Activated CD4-positive, alpha-beta T cell treated with anti-CD3 and anti-CD28 coated beads, Interleukin-2, amount 10 ng/mL, durations not matched to agents 7 days and 5 days (primary cell): ENCODE results near the gene FUZ. TPM values are rescaled to one million over a fixed set of nuclear protein-coding genes. Genes with fewer than 3 reads are reported as not detected.
A peak's percentile ranks its signal among the peaks of the same experiment; 100 is the strongest.

Source experiments
- CTCF ChIA-PET: fragments of 350-600 bp; sonication (Branson Sonifier 250); formaldehyde crosslinking; loops from one replicate; lab custom pipeline; 2021; ENCODE audit warnings: antibody characterized with exemption; lab: Charles Lee
- POLR2A ChIA-PET: fragments of 350-600 bp; sonication (Branson Sonifier 250); formaldehyde crosslinking; loops from one replicate; lab custom pipeline; 2021; ENCODE audit warnings: antibody characterized with exemption; lab: Charles Lee
- DNase-seq: peaks from one replicate; pipeline ENCODE4 v3.0.0-alpha.2; 2020
- H3K27ac Mint-ChIP-seq: one replicate; pipeline ENCODE4 v1.8.0; 2021; ENCODE audit warnings: mild to moderate bottlenecking, moderate library complexity, mixed read lengths
- H3K27me3 Mint-ChIP-seq: one replicate; pipeline ENCODE4 v1.8.0; 2021; ENCODE audit warnings: mixed read lengths
- H3K36me3 Mint-ChIP-seq: one replicate; pipeline ENCODE4 v1.8.0; 2021; ENCODE audit warnings: low read depth, mixed read lengths
- H3K4me1 Mint-ChIP-seq: one replicate; pipeline ENCODE4 v1.8.0; 2021; ENCODE audit warnings: mixed read lengths
- H3K4me3 Mint-ChIP-seq: one replicate; pipeline ENCODE4 v1.8.0; 2021; ENCODE audit warnings: mild to moderate bottlenecking, moderate library complexity, mixed read lengths
- H3K9me3 Mint-ChIP-seq: one replicate; pipeline ENCODE4 v1.8.0; 2021; ENCODE audit warnings: mixed read lengths
- total RNA-seq, 2 experiments: library from RNA; stranded (reverse); gene quantifications; one replicate each; pipeline ENCODE4 v1.2.3, GENCODE V29; 2021

Gene FUZ
- total RNA-seq, 2 experiments from 2014 or later: 13.3 to 13.9 TPM

- ChIA-PET CTCF (interaction anchor here (1.2 kb wide), 1 partner anchor 9 kb away, joined by 4 read pairs; no protein-coding TSS in a partner anchor), POLR2A (no interaction called here)
- DNase-seq: no peak
- peaks cover 15% of the 10 kb centered on the region for H3K36me3 Mint-ChIP-seq
- H3K27ac Mint-ChIP-seq: peak overlapping the region; percentile 76
- H3K4me3 Mint-ChIP-seq: no peak overlapping the region
- no peaks in the 10 kb centered on the region for H3K27me3 Mint-ChIP-seq
- peaks cover 36% of the 10 kb centered on the region for H3K4me1 Mint-ChIP-seq
- H3K9me3 Mint-ChIP-seq: no peaks in the 10 kb centered on the region
Measured at GRCh38 chr19:49807058-49807903, 5.8 kb downstream of the FUZ start.

- H3K4me1 Mint-ChIP-seq: peaks cover 32% of the 10 kb centered on the region
- peaks cover 17% of the 10 kb centered on the region for H3K36me3 Mint-ChIP-seq
- H3K4me3 Mint-ChIP-seq: no peak overlapping the region
- no peaks in the 10 kb centered on the region for H3K9me3 Mint-ChIP-seq
- no peak for DNase-seq
- no peaks in the 10 kb centered on the region for H3K27me3 Mint-ChIP-seq
- CTCF ChIA-PET: interaction anchor here (1.2 kb wide), 1 partner anchor 8 kb away, joined by 4 read pairs; no protein-coding TSS in a partner anchor
- H3K27ac Mint-ChIP-seq: peak overlapping the region; percentile 50
- POLR2A ChIA-PET: no interaction called here
Measured at GRCh38 chr19:49806620-49806959, 6.5 kb downstream of the FUZ start.

- DNase-seq: no peak
Measured at GRCh38 chr19:49805822-49806619, 7.1 kb downstream of the FUZ start.

GRCh38 chr19:49803529-49803856 is 9.6 kb downstream of the FUZ start:
- CTCF ChIA-PET: no interaction called here
- no peak overlapping the region for H3K27ac Mint-ChIP-seq

More at GRCh38 chr19:49805822-49806619, 7.1 kb downstream of the FUZ start:
- Mint-ChIP-seq H3K36me3 (peaks cover 17% of the 10 kb centered on the region), H3K4me3 (no peak overlapping the region), H3K27me3 (no peaks in the 10 kb centered on the region), H3K27ac (peak overlapping the region; percentile 50), H3K4me1 (peaks cover 30% of the 10 kb centered on the region), H3K9me3 (no peaks in the 10 kb centered on the region)
- CTCF ChIA-PET: no interaction called here
- POLR2A ChIA-PET: no interaction called here

GRCh38 chr19:49802836-49803528 is 10.1 kb downstream of the FUZ start:
- peaks cover 26% of the 10 kb centered on the region for H3K36me3 Mint-ChIP-seq
- no peak for DNase-seq
- H3K4me1 Mint-ChIP-seq: peaks cover 10% of the 10 kb centered on the region
- no peak overlapping the region for H3K27ac Mint-ChIP-seq
- ChIA-PET CTCF (no interaction called here), POLR2A (no interaction called here)
- H3K27me3 Mint-ChIP-seq: no peaks in the 10 kb centered on the region
- no peaks in the 10 kb centered on the region for H3K9me3 Mint-ChIP-seq
- H3K4me3 Mint-ChIP-seq: no peak overlapping the region

More at GRCh38 chr19:49803529-49803856, 9.6 kb downstream of the FUZ start:
- Mint-ChIP-seq H3K4me1 (peaks cover 14% of the 10 kb centered on the region), H3K36me3 (peaks cover 26% of the 10 kb centered on the region), H3K4me3 (no peak overlapping the region), H3K27me3 (no peaks in the 10 kb centered on the region), H3K9me3 (no peaks in the 10 kb centered on the region)
- POLR2A ChIA-PET: no interaction called here
- no peak for DNase-seq

GRCh38 chr19:49801966-49802661 is 11.0 kb downstream of the FUZ start:
- ChIA-PET CTCF (no interaction called here), POLR2A (no interaction called here)
- Mint-ChIP-seq H3K9me3 (no peaks in the 10 kb centered on the region), H3K4me1 (peaks cover 3% of the 10 kb centered on the region), H3K27ac (no peak overlapping the region), H3K27me3 (no peaks in the 10 kb centered on the region), H3K4me3 (no peak overlapping the region), H3K36me3 (peaks cover 28% of the 10 kb centered on the region)
- DNase-seq: no peak

GRCh38 chr19:49801401-49801888 is 11.6 kb downstream of the FUZ start:
- no peak overlapping the region for H3K27ac Mint-ChIP-seq

GRCh38 chr19:49800771-49801170 is 12.3 kb downstream of the FUZ start:
- Mint-ChIP-seq H3K4me1 (no peaks in the 10 kb centered on the region), H3K9me3 (no peaks in the 10 kb centered on the region), H3K27ac (no peak overlapping the region), H3K36me3 (peaks cover 32% of the 10 kb centered on the region), H3K4me3 (no peak overlapping the region), H3K27me3 (no peaks in the 10 kb centered on the region)
- CTCF ChIA-PET: interaction anchor here (1.0 kb wide), 1 partner anchor 12 kb away, joined by 3 read pairs; the partner anchor contains the start of gene FUZ
- DNase-seq: no peak
- POLR2A ChIA-PET: no interaction called here

More at GRCh38 chr19:49801401-49801888, 11.6 kb downstream of the FUZ start:
- H3K36me3 Mint-ChIP-seq: peaks cover 31% of the 10 kb centered on the region
- no peak overlapping the region for H3K4me3 Mint-ChIP-seq
- DNase-seq: no peak
- H3K4me1 Mint-ChIP-seq: peaks cover 3% of the 10 kb centered on the region
- ChIA-PET CTCF (interaction anchor here (1.0 kb wide), 1 partner anchor 12 kb away, joined by 3 read pairs; the partner anchor contains the start of gene FUZ), POLR2A (no interaction called here)
- no peaks in the 10 kb centered on the region for H3K27me3 Mint-ChIP-seq
- H3K9me3 Mint-ChIP-seq: no peaks in the 10 kb centered on the region

GRCh38 chr19:49799798-49800376 is 13.2 kb downstream of the FUZ start:
- Mint-ChIP-seq H3K27me3 (no peaks in the 10 kb centered on the region), H3K4me1 (no peaks in the 10 kb centered on the region), H3K27ac (no peak overlapping the region), H3K36me3 (peaks cover 35% of the 10 kb centered on the region), H3K4me3 (no peak overlapping the region), H3K9me3 (no peaks in the 10 kb centered on the region)
- POLR2A ChIA-PET: no interaction called here
- DNase-seq: no peak
- CTCF ChIA-PET: no interaction called here

GRCh38 chr19:49799271-49799797 is 13.8 kb downstream of the FUZ start:
- Mint-ChIP-seq H3K27ac (no peak overlapping the region), H3K36me3 (peaks cover 37% of the 10 kb centered on the region), H3K27me3 (no peaks in the 10 kb centered on the region), H3K4me1 (no peaks in the 10 kb centered on the region), H3K9me3 (no peaks in the 10 kb centered on the region), H3K4me3 (no peak overlapping the region)
- POLR2A ChIA-PET: no interaction called here
- CTCF ChIA-PET: no interaction called here
- no peak for DNase-seq

GRCh38 chr19:49798574-49798973 is 14.5 kb downstream of the FUZ start:
- H3K27ac Mint-ChIP-seq: no peak overlapping the region
- H3K9me3 Mint-ChIP-seq: no peaks in the 10 kb centered on the region
- DNase-seq: no peak
- no peaks in the 10 kb centered on the region for H3K27me3 Mint-ChIP-seq
- no peaks in the 10 kb centered on the region for H3K4me1 Mint-ChIP-seq
- CTCF ChIA-PET: interaction anchor here (0.6 to 1.2 kb wide), 2 partner anchors 9 to 13 kb away, joined by 3 to 4 read pairs; no protein-coding TSS in a partner anchor
- H3K4me3 Mint-ChIP-seq: no peak overlapping the region
- POLR2A ChIA-PET: no interaction called here
- H3K36me3 Mint-ChIP-seq: peaks cover 36% of the 10 kb centered on the region
